ENCODE results near the gene VARS2. TPM values are rescaled to one million over a fixed set of nuclear protein-coding genes. Genes with fewer than 3 reads are reported as not detected.
A peak's percentile ranks its signal among the peaks of the same experiment; 100 is the strongest.

The VARS2 gene
- total RNA-seq, 1 donor from 2014 or later = 79.4 TPM

GRCh38 chr6:30884521-30885480 lies 29.2 kb upstream of the VARS2 start:
- H3K27me3 Mint-ChIP-seq = no peaks in the 10 kb centered on the region
- no peak for DNase-seq (ENCODE audit: extremely low spot score, unreplicated experiment)
- peak overlapping the region; percentile 93 for H3K4me3 Mint-ChIP-seq
- H3K9me3 Mint-ChIP-seq = no peaks in the 10 kb centered on the region
- TF ChIP-seq CTCF (conservative IDR thresholded peaks at IDR 0.05) = no peak
- peaks cover 63% of the 10 kb centered on the region for H3K4me1 Mint-ChIP-seq (ENCODE audit: unreplicated experiment)
- peaks cover 8% of the 10 kb centered on the region for H3K36me3 Mint-ChIP-seq
- peak overlapping the region; percentile 99 for H3K27ac Mint-ChIP-seq

GRCh38 chr6:30885481-30885998 lies 28.5 kb upstream of the VARS2 start:
- Mint-ChIP-seq H3K36me3 (peaks cover 15% of the 10 kb centered on the region), H3K9me3 (no peaks in the 10 kb centered on the region), H3K4me1 (ENCODE audit: unreplicated experiment) (peaks cover 63% of the 10 kb centered on the region), H3K27ac (peak overlapping the region; percentile 99), H3K4me3 (peak overlapping the region; percentile 93), H3K27me3 (no peaks in the 10 kb centered on the region)
- DNase-seq (ENCODE audit: extremely low spot score, unreplicated experiment) = no peak
- no peak for TF ChIP-seq CTCF (conservative IDR thresholded peaks at IDR 0.05)

- H3K4me3 Mint-ChIP-seq = peak overlapping the region; percentile 93
- H3K27me3 Mint-ChIP-seq = no peaks in the 10 kb centered on the region
- H3K4me1 Mint-ChIP-seq (ENCODE audit: unreplicated experiment) = peaks cover 58% of the 10 kb centered on the region
- no peak for DNase-seq (ENCODE audit: extremely low spot score, unreplicated experiment)
- H3K9me3 Mint-ChIP-seq = no peaks in the 10 kb centered on the region
- H3K27ac Mint-ChIP-seq = peak overlapping the region; percentile 99
- H3K36me3 Mint-ChIP-seq = peaks cover 16% of the 10 kb centered on the region
- no peak for TF ChIP-seq CTCF (conservative IDR thresholded peaks at IDR 0.05)
These were observed 27.8 kb upstream of the VARS2 start for GRCh38 chr6:30885999-30886896.

- DNase-seq (ENCODE audit: extremely low spot score, unreplicated experiment) = no peak
- Mint-ChIP-seq H3K4me3 (peak overlapping the region; percentile 93), H3K4me1 (ENCODE audit: unreplicated experiment) (peaks cover 52% of the 10 kb centered on the region), H3K27me3 (no peaks in the 10 kb centered on the region), H3K9me3 (no peaks in the 10 kb centered on the region), H3K36me3 (peaks cover 16% of the 10 kb centered on the region), H3K27ac (peak overlapping the region; percentile 99)
- no peak for TF ChIP-seq CTCF (conservative IDR thresholded peaks at IDR 0.05)
These were observed 27.2 kb upstream of the VARS2 start for GRCh38 chr6:30886897-30887255.
